H1 (cell line): ENCODE results near the gene ACRBP. TPM values are rescaled to one million over a fixed set of nuclear protein-coding genes. Genes with fewer than 3 reads are reported as not detected.

Experiments
- CTCF ChIA-PET: fragments of 300-600 bp; sonication (Branson Sonifier 250); formaldehyde crosslinking; loops from one replicate; lab custom pipeline; 2021; ENCODE audit not compliant: partially characterized antibody; lab: Charles Lee
- POLR2A ChIA-PET: fragments of 300-600 bp; sonication (Branson Sonifier 250); formaldehyde crosslinking; loops from one replicate; lab custom pipeline; 2021; ENCODE audit warnings: inconsistent platforms; ENCODE audit not compliant: partially characterized antibody; lab: Charles Lee
- DNase-seq, 2 experiments: peaks; one replicate each; pipeline versions ENCODE4 v3.0.0 to v3.0.0-alpha.2; 2010 to 2022; ENCODE audit warnings: low spot score in 2 of 2, low read depth in 1 of 2, mixed read lengths in 1 of 2
- FAIRE-seq: peaks from 2 replicates; lab custom pipeline; 2011; peaks lifted over from hg19 to GRCh38; lab: Jason Lieb, UNC
- H2AFZ ChIP-seq: 2 replicates; pipeline ENCODE4 v1.8.1; 2012; ENCODE audit warnings: low read length, inconsistent platforms
- H2AK5ac ChIP-seq: 2 replicates; pipeline ENCODE4 v1.6.1; 2013; ENCODE audit warnings: low read depth, low read length
- H2BK120ac ChIP-seq: replicated peaks from 2 replicates; pipeline ENCODE3; 2013; ENCODE audit warnings: low read depth, low read length, inconsistent platforms
- H2BK12ac ChIP-seq: 2 replicates; pipeline ENCODE4 v1.6.1; 2013; ENCODE audit warnings: low read depth, low read length
- H2BK15ac ChIP-seq: 2 replicates; pipeline ENCODE4 v1.6.1; 2013; ENCODE audit warnings: low read length
- H2BK20ac ChIP-seq: 2 replicates; pipeline ENCODE4 v1.6.1; 2013; ENCODE audit warnings: low read length
- H2BK5ac ChIP-seq: 2 replicates; pipeline ENCODE4 v1.6.1; 2013; ENCODE audit warnings: low read depth, low read length
- H3K14ac ChIP-seq: 2 replicates; pipeline ENCODE4 v1.6.1; 2013; ENCODE audit warnings: inconsistent platforms; ENCODE audit not compliant: insufficient read length
- H3K18ac ChIP-seq: 2 replicates; pipeline ENCODE4 v1.6.1; 2013; ENCODE audit warnings: low read length; ENCODE audit errors: extremely low read depth
- H3K23ac ChIP-seq: 2 replicates; pipeline ENCODE4 v1.6.1; 2013; ENCODE audit warnings: inconsistent platforms; ENCODE audit not compliant: insufficient read length
- H3K23me2 ChIP-seq: 2 replicates; pipeline ENCODE4 v1.6.1; 2013; ENCODE audit warnings: low read depth, low read length
- H3K27ac ChIP-seq: 2 replicates; pipeline ENCODE4 v1.6.1; 2011; ENCODE audit warnings: low read depth, low read length, inconsistent platforms
- H3K27me3 ChIP-seq, 4 experiments: replicated peaks in 1 of 4; 1 replicate in 1 of 4; 2 replicates in 3 of 4; pipeline versions ENCODE4 v1.6.1 to v1.8.1; 2011 to 2013; ENCODE audit warnings: low read length in 3 of 4, mild to moderate bottlenecking in 3 of 4, inconsistent platforms in 2 of 4, mixed read lengths in 2 of 4, moderate library complexity in 1 of 4; ENCODE audit not compliant: control insufficient read depth in 3 of 4, insufficient read depth in 3 of 4; ENCODE audit errors: extremely low read depth in 1 of 4
- H3K36me3 ChIP-seq, 4 experiments: 2 replicates each; pipeline versions ENCODE4 v1.6.1 to v1.8.1; 2011 to 2013; ENCODE audit warnings: mild to moderate bottlenecking in 4 of 4, low read length in 3 of 4, moderate library complexity in 2 of 4, control low read depth in 1 of 4, inconsistent platforms in 1 of 4; ENCODE audit not compliant: insufficient read depth in 4 of 4, control insufficient read depth in 2 of 4
- H3K4ac ChIP-seq: replicated peaks from 2 replicates; pipeline ENCODE3; 2013; ENCODE audit warnings: low read length, low read depth, mixed read lengths, inconsistent platforms; ENCODE audit not compliant: insufficient read length
- H3K4me1 ChIP-seq, 4 experiments: replicated peaks in 1 of 4; 1 replicate in 1 of 4; 2 replicates in 3 of 4; pipeline versions ENCODE4 v1.6.1 to v1.8.1; 2011 to 2013; ENCODE audit warnings: low read length in 3 of 4, inconsistent platforms in 2 of 4, mixed read lengths in 1 of 4; ENCODE audit not compliant: insufficient read depth in 4 of 4, control insufficient read depth in 3 of 4
- H3K4me2 ChIP-seq, 2 experiments: 2 replicates each; pipeline versions ENCODE4 v1.6.1 to v1.8.1; 2011 to 2013; ENCODE audit warnings: low read depth in 2 of 2, low read length in 2 of 2, control low read depth in 1 of 2, inconsistent platforms in 1 of 2, mild to moderate bottlenecking in 1 of 2; ENCODE audit not compliant: insufficient read depth in 1 of 2
- H3K4me3 ChIP-seq, 4 experiments: fragments of 200-600, 300-600 bp in 1 of 4; sonication (generic), shearing (Covaris generic), sonication (Bioruptor Twin) in 1 of 4; 2 replicates each; pipeline versions ENCODE4 v1.5.1 to v1.8.1; 2011 to 2016; ENCODE audit warnings: low read length in 4 of 4, low read depth in 3 of 4, control low read depth in 2 of 4, inconsistent platforms in 2 of 4, mild to moderate bottlenecking in 2 of 4, mixed read lengths in 1 of 4, moderate library complexity in 1 of 4; ENCODE audit not compliant: insufficient read depth in 2 of 4; ENCODE audit errors: extremely low read depth in 1 of 4
- H3K56ac ChIP-seq: replicated peaks from 2 replicates; pipeline ENCODE3; 2013; ENCODE audit warnings: low read depth, mild to moderate bottlenecking, mixed read lengths, low read length, inconsistent platforms; ENCODE audit not compliant: insufficient read length
- H3K79me1 ChIP-seq: 2 replicates; pipeline ENCODE4 v1.6.1; 2013; ENCODE audit warnings: low read depth, low read length, control low read depth
- H3K79me2 ChIP-seq, 2 experiments: 2 replicates each; pipeline versions ENCODE4 v1.6.1 to v1.8.1; 2012 to 2013; ENCODE audit warnings: low read length in 2 of 2, mild to moderate bottlenecking in 2 of 2, inconsistent platforms in 1 of 2; ENCODE audit not compliant: insufficient read depth in 2 of 2, control insufficient read depth in 1 of 2
- H3K9ac ChIP-seq, 4 experiments: replicated peaks in 1 of 4; 1 replicate in 1 of 4; 2 replicates in 3 of 4; pipeline versions ENCODE4 v1.6.1 to v1.8.1; 2011 to 2013; ENCODE audit warnings: low read depth in 3 of 4, low read length in 3 of 4, control low read depth in 2 of 4, mild to moderate bottlenecking in 2 of 4, moderate library complexity in 2 of 4, inconsistent platforms in 1 of 4; ENCODE audit errors: extremely low read depth in 1 of 4
- H3K9me3 ChIP-seq, 2 experiments: 2 replicates each; pipeline versions ENCODE4 v1.6.1 to v1.8.1; 2012 to 2013; ENCODE audit warnings: mild to moderate bottlenecking in 2 of 2, moderate library complexity in 2 of 2, control low read depth in 1 of 2, inconsistent platforms in 1 of 2, low read depth in 1 of 2, low read length in 1 of 2, mixed read lengths in 1 of 2; ENCODE audit not compliant: insufficient read depth in 2 of 2
- H4K20me1 ChIP-seq, 2 experiments: replicated peaks in 1 of 2; 2 replicates each; pipeline versions ENCODE3 to v1.8.1; 2011 to 2013; ENCODE audit warnings: inconsistent platforms in 2 of 2, low read length in 2 of 2, mild to moderate bottlenecking in 1 of 2; ENCODE audit not compliant: insufficient read depth in 2 of 2, control insufficient read depth in 1 of 2
- H4K5ac ChIP-seq: 2 replicates; pipeline ENCODE4 v1.6.1; 2013; ENCODE audit warnings: low read length, low read depth, mixed read lengths, inconsistent platforms; ENCODE audit not compliant: insufficient read length
- H4K8ac ChIP-seq: 2 replicates; pipeline ENCODE4 v1.8.0; 2013; ENCODE audit warnings: mild to moderate bottlenecking, moderate library complexity, low read length, inconsistent platforms; ENCODE audit not compliant: insufficient read depth; ENCODE audit errors: extremely low read depth
- H4K91ac ChIP-seq: replicated peaks from 2 replicates; pipeline ENCODE3; 2013; ENCODE audit warnings: low read length, mixed read lengths, inconsistent platforms; ENCODE audit not compliant: insufficient read length
- KDM1A ChIP-seq: fragments of 200-600, 300-600 bp; sonication (generic); IDR thresholded peaks from 2 replicates; pipeline ENCODE4 v1.7.1; 2016; ENCODE audit warnings: mild to moderate bottlenecking, low read length, borderline replicate concordance
- WGBS, 2 experiments: shearing (Covaris generic) in 1 of 2; methylation state at CpG; one replicate each; pipeline versions ENCODE4 v1.1.6 to v1.1.7; 2013 to 2015; ENCODE audit warnings: low lambda C conversion rate in 2 of 2, mixed read lengths in 2 of 2, inconsistent platforms in 1 of 2, low coverage in 1 of 2, missing lambda C conversion rate in 1 of 2; ENCODE audit not compliant: insufficient replicate concordance in 2 of 2, insufficient coverage in 1 of 2, insufficient read length in 1 of 2; ENCODE audit errors: extremely low coverage in 1 of 2, missing lambda C conversion rate in 1 of 2; 5-methylcytosine and 5-hydroxymethylcytosine counted together
- polyA plus RNA-seq, 7 experiments: library from polyadenylated mRNA; depleted of rRNA in 3 of 7; stranded (reverse) in 5 of 7; unstranded in 2 of 7; fragments of >200 nt in 5 of 7; fragments of 200-250 nt in 2 of 7; gene quantifications; 1 replicate in 5 of 7; 2 replicates in 1 of 7; 4 replicates in 1 of 7; pipeline versions ENCODE4 v1.2.1 to v1.2.3, GENCODE V29; 2011 to 2013; ENCODE audit warnings: missing spikeins in 2 of 7, mixed read lengths in 2 of 7
- total RNA-seq: library from RNA; stranded (reverse); fragmentation: NEBNext Ultra II Directional; extraction: Animal tissue kit (Norgen Biotek cat#: 25700); gene quantifications from 2 replicates; pipeline ENCODE4 v1.2.1, GENCODE V29; 2021

ACRBP gene
- total and polyA plus RNA-seq, 2 of the 8 experiments (the other 6 are each of a cell fraction or from before 2014, with no cell fraction given), result 0.80 to 5.2 TPM

GRCh38 chr12:6693832-6694355 is 46.7 kb upstream of the ACRBP start:
- Histone ChIP-seq H4K5ac (no peak overlapping the region), H3K36me3 (peaks cover 0 to 3% (median 1%) of the 10 kb centered on the region in 4 experiments; a peak in 1 of 8 replicates), H3K14ac (no peak overlapping the region), H3K4me1 (0 out of 7 replicates have a peak, but pooled peaks cover 0 to 4% (median 0%) of the 10 kb centered on the region in 4 experiments), H3K79me2 (no peaks in the 10 kb centered on the region), H4K8ac (no peak overlapping the region), H3K27ac (no peak overlapping the region), H2BK120ac (no peak overlapping the region), H3K9me3 (no peaks in the 10 kb centered on the region), H2AK5ac (no peak overlapping the region), H3K4me3 (no peak overlapping the region), H3K23me2 (peaks cover 5% of the 10 kb centered on the region), H2BK12ac (no peak overlapping the region), H2BK15ac (no peak overlapping the region), H4K91ac (no peak overlapping the region), H4K20me1 (no peaks in the 10 kb centered on the region), H2BK5ac (no peak overlapping the region), H3K79me1 (no peaks in the 10 kb centered on the region; the same call in 1 of the 2 replicates), H3K9ac (no peak overlapping the region), H2AFZ (no peak overlapping the region), H2BK20ac (no peak overlapping the region), H3K4me2 (no peak overlapping the region), H3K27me3 (no peaks in the 10 kb centered on the region), H3K23ac (no peak overlapping the region), H3K18ac (no peak overlapping the region), H3K56ac (no peak overlapping the region), H3K4ac (no peak overlapping the region)
- no peak for FAIRE-seq
- TF ChIP-seq KDM1A, result no peak
- ChIA-PET CTCF (interaction anchor here (0.8 to 7.7 kb wide), 8 partner anchors 9 to 91 kb away, joined by 3 to 55 read pairs (median 4); no protein-coding TSS in a partner anchor), POLR2A (interaction anchor here (0.7 to 2.2 kb wide), 9 partner anchors 10 to 236 kb away, joined by 3 to 10 read pairs (median 4); partner anchors contain the start of gene ACRBP)
- 87% methylated on average over 4 of the region's 4 CpGs; no CpG with 5 or more reads in 1 of the 2 experiments for WGBS, 2 experiments
- no peak for DNase-seq
